Liver (tissue), 9 donors: ENCODE measurements around the gene PTPRC. TPM values are rescaled to one million over a fixed set of nuclear protein-coding genes. Genes with fewer than 3 reads are reported as not detected.

Experiments
- DNase-seq: peaks from one replicate; pipeline ENCODE4 v3.0.0-alpha.2; 2017; ENCODE audit warnings: low spot score
- H3K27ac ChIP-seq, 2 donors: one replicate each; pipeline ENCODE4 v1.7.0; 2013; ENCODE audit warnings: inconsistent platforms in 2 of 2, low read length in 2 of 2, control low read depth in 1 of 2, low read depth in 1 of 2, mild to moderate bottlenecking in 1 of 2
- H3K27me3 ChIP-seq, 4 donors: one replicate each; pipeline versions ENCODE4 v1.6.1 to v1.7.0; 2013; ENCODE audit warnings: low read length in 3 of 4, inconsistent platforms in 1 of 4, mild to moderate bottlenecking in 1 of 4, moderate library complexity in 1 of 4; ENCODE audit not compliant: control insufficient read depth in 4 of 4, insufficient read depth in 4 of 4
- H3K36me3 ChIP-seq, 4 donors: one replicate each; pipeline versions ENCODE4 v1.6.1 to v1.7.0; 2013; ENCODE audit warnings: low read length in 3 of 4, mild to moderate bottlenecking in 3 of 4, low read depth in 1 of 4, moderate library complexity in 1 of 4; ENCODE audit not compliant: control insufficient read depth in 4 of 4, insufficient read depth in 3 of 4
- H3K4me1 ChIP-seq, 4 donors: one replicate each; pipeline versions ENCODE4 v1.6.1 to v1.7.0; 2013; ENCODE audit warnings: low read length in 3 of 4, mild to moderate bottlenecking in 3 of 4, moderate library complexity in 1 of 4; ENCODE audit not compliant: control insufficient read depth in 4 of 4, insufficient read depth in 4 of 4
- H3K4me3 ChIP-seq, 3 donors: one replicate each; pipeline versions ENCODE4 v1.6.1 to v1.7.0; 2013; ENCODE audit warnings: low read length in 3 of 3, control low read depth in 1 of 3, low read depth in 1 of 3, mild to moderate bottlenecking in 1 of 3
- H3K9ac ChIP-seq, 2 donors: one replicate each; pipeline ENCODE4 v1.7.0; 2013; ENCODE audit warnings: low read length in 2 of 2, mild to moderate bottlenecking in 2 of 2, moderate library complexity in 2 of 2, control low read depth in 1 of 2, low read depth in 1 of 2
- H3K9me3 ChIP-seq, 4 donors: one replicate each; pipeline versions ENCODE4 v1.6.1 to v1.7.0; 2013; ENCODE audit warnings: low read length in 3 of 4; ENCODE audit not compliant: control insufficient read depth in 4 of 4
- ATF3 ChIP-seq: IDR thresholded peaks from 2 replicates; pipeline ENCODE4 v1.6.1; 2016; ENCODE audit warnings: antibody characterized with exemption
- EGR1 ChIP-seq, 2 donors: IDR thresholded peaks; 2 replicates each; pipeline ENCODE4 v1.6.1; 2016 to 2018; ENCODE audit warnings: antibody characterized with exemption in 2 of 2, low read depth in 2 of 2
- FOXA1 ChIP-seq: IDR thresholded peaks from 2 replicates; pipeline ENCODE4 v1.6.1; 2016; ENCODE audit warnings: antibody characterized with exemption
- FOXA2 ChIP-seq: IDR thresholded peaks from 2 replicates; pipeline ENCODE4 v1.6.1; 2016; ENCODE audit warnings: antibody characterized with exemption
- GABPA ChIP-seq, 2 donors: IDR thresholded peaks in 1 of 2; conservative IDR thresholded peaks in 1 of 2; 2 replicates each; pipeline ENCODE4 v1.6.1; 2016; ENCODE audit warnings: antibody characterized with exemption in 2 of 2, mild to moderate bottlenecking in 1 of 2, moderate library complexity in 1 of 2
- HNF4A ChIP-seq, 2 donors: conservative IDR thresholded peaks; 2 replicates each; pipeline ENCODE4 v1.6.1; 2016; ENCODE audit warnings: antibody characterized with exemption in 2 of 2, mild to moderate bottlenecking in 2 of 2
- HNF4G ChIP-seq: IDR thresholded peaks from 2 replicates; pipeline ENCODE4 v1.6.1; 2016; ENCODE audit warnings: antibody characterized with exemption
- JUND ChIP-seq, 2 donors: IDR thresholded peaks; 2 replicates each; pipeline ENCODE4 v1.6.1; 2016; ENCODE audit warnings: antibody characterized with exemption in 2 of 2
- MAX ChIP-seq: IDR thresholded peaks from 2 replicates; pipeline ENCODE4 v1.6.1; 2016; ENCODE audit warnings: antibody characterized with exemption
- NR2F2 ChIP-seq: IDR thresholded peaks from 2 replicates; pipeline ENCODE4 v1.6.1; 2016; ENCODE audit warnings: antibody characterized with exemption
- RAD21 ChIP-seq, 2 donors: IDR thresholded peaks; 2 replicates each; pipeline ENCODE4 v1.6.1; 2016; ENCODE audit warnings: antibody characterized with exemption in 2 of 2, mild to moderate bottlenecking in 2 of 2
- REST ChIP-seq: IDR thresholded peaks from 2 replicates; pipeline ENCODE4 v1.6.1; 2016; ENCODE audit warnings: antibody characterized with exemption, mild to moderate bottlenecking
- RXRA ChIP-seq, 2 donors: IDR thresholded peaks; 2 replicates each; pipeline ENCODE4 v1.6.1; 2017 to 2018; ENCODE audit warnings: antibody characterized with exemption in 2 of 2, mild to moderate bottlenecking in 1 of 2
- SP1 ChIP-seq: IDR thresholded peaks from 2 replicates; pipeline ENCODE4 v1.6.1; 2018; ENCODE audit warnings: antibody characterized with exemption, mild to moderate bottlenecking
- TAF1 ChIP-seq: conservative IDR thresholded peaks from 2 replicates; pipeline ENCODE4 v1.6.1; 2016; ENCODE audit warnings: antibody characterized with exemption, mild to moderate bottlenecking
- ZBTB33 ChIP-seq: IDR thresholded peaks from 2 replicates; pipeline ENCODE4 v1.6.1; 2016; ENCODE audit warnings: antibody characterized with exemption
- WGBS: extraction: QIAGEN DNeasy Blood & Tissue Kit; methylation state at CpG from one replicate; pipeline ENCODE4 v1.1.7; 2013; 5-methylcytosine and 5-hydroxymethylcytosine counted together
- polyA plus RNA-seq, 2 donors: library from polyadenylated mRNA; stranded (reverse) in 1 of 2; unstranded in 1 of 2; fragments of 200-250 nt in 1 of 2; fragments of >200 nt in 1 of 2; fragmentation: Nextera tagmentation in 1 of 2; extraction: Ambion mirVana in 1 of 2; gene quantifications; one replicate each; pipeline versions ENCODE4 v1.2.1 to v1.2.3, GENCODE V29; 2013 to 2015
- total RNA-seq, 2 donors: library from RNA; depleted of rRNA; stranded (reverse); fragments of >200 nt; gene quantifications; one replicate each; pipeline ENCODE4 v1.2.3, GENCODE V29; 2014
- donor health status: healthy.
- donor health status: healthy.
- donor health status: healthy.
- donor health status: healthy.
- donor health status: healthy.

The PTPRC gene
- total and polyA plus RNA-seq, 4 donors: 5.8 to 34.1 (median 16.2) TPM

- WGBS: 95% methylated on average over 5 of the region's 5 CpGs
- DNase-seq: no peak
- no peak overlapping the region for H3K4me3 ChIP-seq
- TF ChIP-seq TAF1 (no peak), ATF3 (no peak)
- H3K9me3 ChIP-seq: no peaks in the 10 kb centered on the region
- no peak overlapping the region for H3K9ac ChIP-seq
- peaks cover 0 to 2% (median 0%) of the 10 kb centered on the region in 4 donors for H3K36me3 ChIP-seq
- H3K4me1 ChIP-seq: no peaks in the 10 kb centered on the region
- no peak overlapping the region for H3K27ac ChIP-seq
- H3K27me3 ChIP-seq: no peaks in the 10 kb centered on the region
Observed at GRCh38 chr1:198729195-198729863, 90.5 kb downstream of the PTPRC start.

GRCh38 chr1:198730952-198731351 is 92.1 kb downstream of the PTPRC start:
- no peak for TF ChIP-seq GABPA (IDR thresholded peaks at IDR 0.05 in 1 of 2, conservative IDR thresholded peaks at IDR 0.05 in 1 of 2)
- TF ChIP-seq ZBTB33: no peak
- TF ChIP-seq MAX: no peak
- no peak for TF ChIP-seq REST
- WGBS: 81% methylated on average over 2 of the region's 2 CpGs
- H3K36me3 ChIP-seq: peaks cover 0 to 2% (median 0%) of the 10 kb centered on the region in 4 donors

GRCh38 chr1:198734323-198735008 is 95.6 kb downstream of the PTPRC start:
- H3K27ac ChIP-seq: no peak overlapping the region
- H3K4me1 ChIP-seq: no peaks in the 10 kb centered on the region
- H3K4me3 ChIP-seq: no peak overlapping the region
- H3K27me3 ChIP-seq: no peaks in the 10 kb centered on the region
- H3K36me3 ChIP-seq: peaks cover 0 to 4% (median 0%) of the 10 kb centered on the region in 4 donors
- DNase-seq: no peak
- H3K9ac ChIP-seq: no peak overlapping the region
- 65% methylated on average over 2 of the region's 2 CpGs for WGBS
- H3K9me3 ChIP-seq: peaks cover 0 to 6% (median 0%) of the 10 kb centered on the region in 4 donors
- TF ChIP-seq RAD21 (IDR thresholded peaks at IDR 0.05) (no peak), NR2F2 (no peak), SP1 (no peak), EGR1 (IDR thresholded peaks at IDR 0.05; ENCODE audit: low read depth in 2 of 2) (no peak), HNF4A (conservative IDR thresholded peaks at IDR 0.05) (no peak), HNF4G (no peak), FOXA2 (no peak), ZBTB33 (no peak), RXRA (IDR thresholded peaks at IDR 0.05) (no peak), GABPA (IDR thresholded peaks at IDR 0.05 in 1 of 2, conservative IDR thresholded peaks at IDR 0.05 in 1 of 2) (no peak), TAF1 (no peak), FOXA1 (no peak), ATF3 (no peak), JUND (IDR thresholded peaks at IDR 0.05) (no peak)

More at GRCh38 chr1:198730952-198731351, 92.1 kb downstream of the PTPRC start:
- Histone ChIP-seq H3K4me3 (no peak overlapping the region), H3K4me1 (no peaks in the 10 kb centered on the region), H3K9me3 (no peaks in the 10 kb centered on the region), H3K27me3 (no peaks in the 10 kb centered on the region), H3K27ac (no peak overlapping the region), H3K9ac (no peak overlapping the region)
- no peak for DNase-seq
